Colonic mucosa (tissue), 4 donors: ENCODE measurements around the gene COX4I1. TPM values are rescaled to one million over a fixed set of nuclear protein-coding genes. Genes with fewer than 3 reads are reported as not detected.

Experiments used
- DNase-seq: peaks from one replicate; pipeline ENCODE4 v3.0.0-alpha.2; 2020
- H3K27ac ChIP-seq: fragments of 200-600 bp; one replicate; pipeline ENCODE4 v1.8.0; 2021
- H3K27me3 ChIP-seq: fragments of 200-600 bp; one replicate; pipeline ENCODE4 v1.8.0; 2021
- H3K36me3 ChIP-seq: fragments of 200-600 bp; one replicate; pipeline ENCODE4 v1.8.0; 2021
- H3K4me1 ChIP-seq: fragments of 200-600 bp; one replicate; pipeline ENCODE4 v1.8.0; 2021; ENCODE audit warnings: mild to moderate bottlenecking
- H3K4me3 ChIP-seq: fragments of 200-600 bp; one replicate; pipeline ENCODE4 v1.8.0; 2021
- H3K9ac ChIP-seq, 2 donors: one replicate each; pipeline ENCODE4 v1.7.0; 2013; ENCODE audit warnings: control low read depth in 2 of 2, low read depth in 2 of 2, low read length in 2 of 2
- H3K9me3 ChIP-seq: fragments of 200-600 bp; one replicate; pipeline ENCODE4 v1.8.0; 2021
- CTCF ChIP-seq: fragments of 200-600 bp; IDR thresholded peaks from one replicate; pipeline ENCODE4 v1.8.0; 2022; ENCODE audit warnings: antibody characterized with exemption, mild to moderate bottlenecking
- intact Hi-C: fragments of 100-400 bp; cut with DNase I; formaldehyde crosslinking; loops from one replicate; pipeline ENCODE4 v1.14.1; 2022
- total RNA-seq, 2 donors: library from RNA; stranded (reverse); fragmentation: NEBNext Ultra II Directional in 1 of 2; extraction: Animal tissue kit (Norgen Biotek cat#: 25700) in 1 of 2; gene quantifications; one replicate each; pipeline ENCODE4 v1.2.1, GENCODE V29; 2021
- donor health status: healthy.
- donor health status: DM: no; HTN: no; CAD: no.
- donor health status: DM: no; HTN: no; CAD: no.

Gene COX4I1
- total RNA-seq, 2 donors from 2014 or later = 1,080 to 1,242 TPM

GRCh38 chr16:85793662-85794298, 5.7 kb upstream of the COX4I1 start:
- Histone ChIP-seq H3K36me3 (no peaks in the 10 kb centered on the region), H3K27ac (no peak overlapping the region), H3K27me3 (no peaks in the 10 kb centered on the region), H3K9me3 (no peaks in the 10 kb centered on the region), H3K4me1 (peaks cover 6% of the 10 kb centered on the region), H3K4me3 (no peak overlapping the region), H3K9ac (no peak overlapping the region)
- no peak for TF ChIP-seq CTCF
- no peak for DNase-seq
- intact Hi-C loops = no loop called here

- Histone ChIP-seq H3K27me3 (no peaks in the 10 kb centered on the region), H3K9ac (no peak overlapping the region), H3K27ac (no peak overlapping the region), H3K4me1 (peaks cover 6% of the 10 kb centered on the region), H3K9me3 (no peaks in the 10 kb centered on the region), H3K36me3 (no peaks in the 10 kb centered on the region), H3K4me3 (no peak overlapping the region)
- no peak for DNase-seq
- intact Hi-C loops = no loop called here
- no peak for TF ChIP-seq CTCF
Measured at GRCh38 chr16:85794696-85795095, 4.8 kb upstream of the COX4I1 start.

- Histone ChIP-seq H3K4me3 (no peak overlapping the region), H3K36me3 (no peaks in the 10 kb centered on the region), H3K4me1 (peaks cover 10% of the 10 kb centered on the region), H3K27ac (no peak overlapping the region), H3K9ac (no peak overlapping the region), H3K27me3 (no peaks in the 10 kb centered on the region), H3K9me3 (no peaks in the 10 kb centered on the region)
- no peak for TF ChIP-seq CTCF
- no peak for DNase-seq
- intact Hi-C loops = no loop called here
Measured at GRCh38 chr16:85796152-85796551, 3.3 kb upstream of the COX4I1 start.

GRCh38 chr16:85796599-85796998, 2.9 kb upstream of the COX4I1 start:
- Histone ChIP-seq H3K9ac (no peak overlapping the region), H3K4me1 (peaks cover 10% of the 10 kb centered on the region), H3K4me3 (no peak overlapping the region), H3K27ac (no peak overlapping the region), H3K36me3 (no peaks in the 10 kb centered on the region), H3K9me3 (no peaks in the 10 kb centered on the region), H3K27me3 (no peaks in the 10 kb centered on the region)
- DNase-seq = no peak
- intact Hi-C loops = no loop called here
- no peak for TF ChIP-seq CTCF

- no peak for TF ChIP-seq CTCF
- Histone ChIP-seq H3K4me3 (peak overlapping the region; percentile 93), H3K9me3 (no peaks in the 10 kb centered on the region), H3K9ac (peak overlapping the region; percentile 91 to 100), H3K27me3 (no peaks in the 10 kb centered on the region), H3K27ac (no peak overlapping the region), H3K36me3 (peaks cover 6% of the 10 kb centered on the region), H3K4me1 (peaks cover 10% of the 10 kb centered on the region)
- intact Hi-C loops = no loop called here
- DNase-seq = no peak
Measured at GRCh38 chr16:85798283-85798776, 1.2 kb upstream of the COX4I1 start.
